Esophagus muscularis mucosa (tissue), 3 donors: ENCODE results near the gene EIF1B.

Experiments used
- POLR2A ChIP-seq: fragments of 450-650 bp; IDR thresholded peaks from one replicate; pipeline ENCODE4 v1.6.1; 2017; ENCODE audit warnings: antibody characterized with exemption, moderate library complexity, mild to moderate bottlenecking, low read depth
- POLR2AphosphoS5 ChIP-seq, 2 donors: sonication (generic); formaldehyde crosslinking; IDR thresholded peaks; one replicate each; pipeline ENCODE4 v1.6.1; 2017; ENCODE audit warnings: antibody characterized with exemption in 2 of 2
- TF ChIP-seq, protein P1 (sequence below), 3 experiments: fragments of 200-600 bp in 2 of 3; fragments of 450-650 bp in 1 of 3; sonication (generic) in 2 of 3; IDR thresholded peaks; one replicate each; pipeline ENCODE4 v1.5.1; 2017 to 2019; ENCODE audit warnings: antibody characterized with exemption in 3 of 3, mild to moderate bottlenecking in 2 of 3, moderate library complexity in 1 of 3

DNA sequence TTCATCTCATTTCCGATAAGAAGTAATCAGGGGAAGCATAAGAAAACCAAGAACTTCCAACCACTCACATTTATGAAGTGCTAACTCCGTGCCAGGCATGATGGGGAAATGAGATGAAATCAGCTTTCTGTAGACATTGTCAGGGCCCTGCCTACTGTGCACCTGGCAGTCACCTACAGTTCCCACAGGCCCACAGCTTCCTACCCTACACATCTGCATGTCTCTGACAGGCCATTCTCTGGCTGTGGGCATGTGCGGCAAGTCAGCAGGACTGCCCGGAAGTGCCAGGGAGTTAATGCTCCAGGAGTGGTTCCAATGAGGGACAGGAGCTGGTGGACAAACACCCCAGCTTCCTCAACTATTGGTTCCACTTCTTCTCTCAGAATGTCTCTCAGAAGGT is 24.3 kb downstream of the EIF1B start:
- TF ChIP-seq, protein P1, sequence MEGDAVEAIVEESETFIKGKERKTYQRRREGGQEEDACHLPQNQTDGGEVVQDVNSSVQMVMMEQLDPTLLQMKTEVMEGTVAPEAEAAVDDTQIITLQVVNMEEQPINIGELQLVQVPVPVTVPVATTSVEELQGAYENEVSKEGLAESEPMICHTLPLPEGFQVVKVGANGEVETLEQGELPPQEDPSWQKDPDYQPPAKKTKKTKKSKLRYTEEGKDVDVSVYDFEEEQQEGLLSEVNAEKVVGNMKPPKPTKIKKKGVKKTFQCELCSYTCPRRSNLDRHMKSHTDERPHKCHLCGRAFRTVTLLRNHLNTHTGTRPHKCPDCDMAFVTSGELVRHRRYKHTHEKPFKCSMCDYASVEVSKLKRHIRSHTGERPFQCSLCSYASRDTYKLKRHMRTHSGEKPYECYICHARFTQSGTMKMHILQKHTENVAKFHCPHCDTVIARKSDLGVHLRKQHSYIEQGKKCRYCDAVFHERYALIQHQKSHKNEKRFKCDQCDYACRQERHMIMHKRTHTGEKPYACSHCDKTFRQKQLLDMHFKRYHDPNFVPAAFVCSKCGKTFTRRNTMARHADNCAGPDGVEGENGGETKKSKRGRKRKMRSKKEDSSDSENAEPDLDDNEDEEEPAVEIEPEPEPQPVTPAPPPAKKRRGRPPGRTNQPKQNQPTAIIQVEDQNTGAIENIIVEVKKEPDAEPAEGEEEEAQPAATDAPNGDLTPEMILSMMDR (IDR thresholded peaks at IDR 0.05), result no peak
- TF ChIP-seq POLR2AphosphoS5 (IDR thresholded peaks at IDR 0.05) (no peak), POLR2A (no peak)
